NCI-H226 (cell line): ENCODE measurements around the gene IKZF4.
"Not testable (repeated sequence)": the region's sequence is repeated elsewhere in the genome, so short reads cannot be mapped to it uniquely, and the experiment has no call there.

ENCODE experiments used
- DNase-seq: peaks from one replicate; pipeline ENCODE4 v3.0.0-alpha.2; 2015

Gene IKZF4

DNA sequence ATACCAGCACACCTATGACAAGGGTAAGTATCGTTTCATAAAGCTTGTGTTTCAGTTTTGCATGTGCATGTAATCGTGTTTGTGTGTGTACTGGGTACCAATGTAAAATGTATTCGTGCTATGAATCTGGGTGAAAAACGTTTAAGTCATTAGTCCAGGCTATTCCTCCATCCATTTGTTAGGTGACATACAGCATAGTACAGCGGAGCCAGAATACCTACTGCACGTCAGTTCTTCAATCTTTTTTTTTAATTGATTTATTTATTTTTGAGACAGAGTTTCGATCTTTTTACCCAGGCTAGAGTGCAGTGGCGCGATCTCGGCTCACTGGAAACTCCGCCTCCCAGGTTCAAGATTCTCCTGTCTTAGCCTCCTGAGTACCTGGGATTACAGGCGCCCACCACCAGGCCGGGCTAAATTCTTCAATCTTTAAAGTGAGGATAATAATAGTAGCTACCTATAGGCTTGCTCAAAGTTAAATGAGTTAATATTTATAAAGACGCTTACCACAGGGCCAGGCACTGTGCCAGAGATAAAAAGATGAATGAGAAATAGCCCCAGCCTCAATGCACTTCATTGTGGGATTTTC is 20.2 kb downstream of the IKZF4 start:
- no peak for DNase-seq

DNA sequence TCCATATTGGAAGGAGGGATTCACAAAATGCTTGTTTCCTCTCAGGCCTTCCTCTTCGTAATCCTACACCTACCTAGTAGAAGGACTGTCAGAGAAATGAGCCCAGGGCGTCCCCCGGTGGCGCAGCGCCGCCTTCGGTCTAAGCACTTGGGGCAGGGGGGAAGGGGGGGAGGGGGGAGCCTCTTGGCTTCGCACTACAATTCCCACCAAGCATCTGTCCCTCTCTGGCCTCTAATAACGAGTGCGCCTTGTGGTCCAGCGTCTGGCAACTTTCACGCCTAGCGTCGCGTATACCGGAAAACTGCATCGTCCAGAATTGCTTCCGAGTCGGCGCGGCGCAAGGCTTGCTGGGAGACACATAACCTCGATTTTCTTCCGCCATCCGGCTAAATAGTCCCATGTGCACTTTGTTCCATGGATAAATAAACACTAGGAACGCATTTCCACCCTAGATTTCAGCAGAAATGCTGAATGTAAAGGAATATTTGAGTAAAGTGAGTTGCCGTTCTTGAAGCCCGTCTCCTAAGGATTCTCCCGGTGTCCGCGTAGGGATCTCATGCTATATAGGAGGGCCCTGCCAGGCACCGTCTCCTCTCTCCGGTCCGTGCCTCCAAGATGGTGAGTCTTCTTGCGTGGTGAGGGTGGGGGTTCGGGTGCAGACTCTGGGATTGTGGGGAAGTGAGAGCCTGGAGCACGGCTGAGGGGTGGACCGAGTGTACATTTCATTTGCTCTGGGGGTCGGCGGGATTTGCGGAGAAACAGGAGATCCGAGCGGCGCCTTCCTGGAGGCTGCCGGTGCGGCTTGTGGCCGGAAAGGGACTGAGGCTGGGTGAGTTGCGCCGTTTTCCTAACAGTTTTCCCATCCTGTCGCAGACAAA is 20.9 kb downstream of the IKZF4 start, which contains the start of gene RPS26:
RPS26 (plus strand) TSS at position 367 of the 878 bp plus-strand sequence; CDS start at position 616, 249 bp downstream.
- peak; percentile 100 for DNase-seq

DNA sequence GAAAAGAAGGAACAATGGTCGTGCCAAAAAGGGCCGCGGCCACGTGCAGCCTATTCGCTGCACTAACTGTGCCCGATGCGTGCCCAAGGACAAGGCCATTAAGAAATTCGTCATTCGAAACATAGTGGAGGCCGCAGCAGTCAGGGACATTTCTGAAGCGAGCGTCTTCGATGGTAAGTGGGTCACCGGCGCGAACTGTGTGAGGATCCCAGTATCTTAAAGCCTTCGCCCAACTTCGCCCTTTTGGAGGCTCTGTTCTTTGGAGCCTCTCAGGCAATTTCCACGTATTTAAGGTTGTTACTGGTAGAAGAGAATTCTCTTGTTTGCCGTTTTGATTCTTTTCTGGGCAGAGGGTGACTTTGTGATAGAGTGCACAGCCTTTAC is 21.6 kb downstream of the IKZF4 start:
- not testable (repeated sequence) for DNase-seq

DNA sequence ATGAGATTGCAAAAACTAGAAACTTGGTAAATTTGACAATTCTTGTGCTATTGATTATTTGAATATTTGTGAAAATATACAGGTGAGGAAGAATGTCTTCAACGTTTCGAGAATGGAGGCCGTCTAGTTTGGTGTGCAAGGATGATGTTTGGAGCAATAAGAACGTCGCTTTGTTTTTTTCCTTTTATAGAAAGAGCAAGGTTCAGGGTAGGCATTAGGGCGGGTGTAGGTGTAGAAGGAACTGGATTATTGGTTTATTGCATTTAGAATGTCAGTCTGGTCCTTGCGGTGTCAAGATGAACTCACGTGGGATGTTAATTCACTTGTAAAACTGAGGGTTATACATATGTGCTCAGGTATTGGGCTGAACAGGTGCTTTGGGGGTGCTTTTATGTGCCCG is 22.0 kb downstream of the IKZF4 start:
- no peak for DNase-seq

DNA sequence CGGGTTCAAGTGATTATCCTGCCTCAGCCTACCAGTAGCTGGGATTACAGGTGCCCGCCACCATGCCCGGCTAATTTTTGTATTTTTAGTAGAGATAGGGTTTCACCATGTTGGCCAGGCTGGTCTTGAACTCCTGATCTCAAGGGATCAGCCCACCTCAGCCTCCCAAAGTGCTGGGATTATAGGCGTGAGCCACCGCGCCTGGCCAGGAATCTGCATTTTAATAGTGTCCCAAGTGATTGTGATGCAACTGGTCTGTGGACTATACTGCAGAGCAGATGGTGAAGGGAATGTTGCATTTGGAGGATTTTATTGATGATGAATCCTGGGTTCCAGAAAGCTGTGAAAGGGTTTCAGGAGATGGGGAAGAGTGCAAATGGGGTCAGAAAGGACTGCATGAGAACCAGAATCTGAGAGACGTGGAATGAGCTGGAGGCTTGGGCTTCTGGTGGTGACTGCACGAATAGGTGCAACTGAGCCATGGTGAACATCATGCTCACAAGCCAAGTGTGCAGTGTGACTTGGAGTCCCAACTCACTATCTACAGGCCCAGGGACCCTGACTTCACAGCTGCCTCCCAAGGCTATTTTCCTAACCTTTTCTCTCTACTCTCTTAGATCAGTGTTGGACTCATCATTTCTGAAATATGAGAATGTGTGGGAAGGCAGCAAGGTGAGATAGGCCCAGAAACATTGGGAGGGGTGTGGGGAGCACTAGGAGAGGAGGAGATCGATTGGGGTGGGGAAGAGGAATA is 25.4 kb downstream of the IKZF4 start:
- DNase-seq, result peak; percentile 17

DNA sequence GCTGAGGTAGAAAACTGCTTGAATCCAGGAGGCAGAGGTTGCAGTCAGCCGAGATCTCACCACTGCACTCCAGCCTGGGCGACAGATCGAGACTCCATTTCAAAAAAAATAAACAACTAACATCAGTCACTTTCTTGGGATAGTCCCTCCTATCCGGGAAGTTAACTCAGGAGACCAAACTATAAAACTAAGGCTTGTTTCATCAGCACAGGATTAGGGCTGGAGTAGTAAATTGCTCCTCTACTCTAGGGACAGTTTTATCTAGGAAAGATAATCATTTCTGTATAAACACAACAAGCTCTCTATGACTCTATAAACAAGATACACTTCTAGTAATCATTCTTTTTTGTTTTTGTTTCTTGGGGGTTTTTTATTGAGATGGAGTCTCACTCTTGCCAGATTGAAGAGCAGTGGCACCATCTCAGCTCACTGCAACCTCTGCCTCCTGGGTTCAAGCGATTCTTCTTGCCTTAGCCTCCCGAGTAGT is 32.6 kb downstream of the IKZF4 start:
- DNase-seq, result no peak

DNA sequence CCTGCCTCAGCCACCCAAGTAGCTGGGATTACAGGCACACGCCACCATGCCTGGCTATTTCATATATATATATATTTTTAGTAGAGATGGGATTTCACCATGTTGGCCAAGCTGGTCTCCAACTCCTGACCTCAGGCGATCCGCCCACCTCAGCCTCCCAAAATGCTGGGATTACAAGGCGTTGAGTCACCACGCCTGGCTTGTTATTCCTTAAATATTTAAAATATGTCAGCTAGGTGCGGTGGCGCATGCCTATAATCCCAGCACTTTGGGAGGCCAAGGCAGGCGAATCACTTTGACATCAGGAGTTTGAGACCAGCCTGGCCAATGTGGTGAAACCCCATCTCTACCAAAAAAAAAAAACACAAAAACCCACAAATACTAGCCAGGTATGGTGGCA is 39.1 kb downstream of the IKZF4 start:
- peak; percentile 94 for DNase-seq

DNA sequence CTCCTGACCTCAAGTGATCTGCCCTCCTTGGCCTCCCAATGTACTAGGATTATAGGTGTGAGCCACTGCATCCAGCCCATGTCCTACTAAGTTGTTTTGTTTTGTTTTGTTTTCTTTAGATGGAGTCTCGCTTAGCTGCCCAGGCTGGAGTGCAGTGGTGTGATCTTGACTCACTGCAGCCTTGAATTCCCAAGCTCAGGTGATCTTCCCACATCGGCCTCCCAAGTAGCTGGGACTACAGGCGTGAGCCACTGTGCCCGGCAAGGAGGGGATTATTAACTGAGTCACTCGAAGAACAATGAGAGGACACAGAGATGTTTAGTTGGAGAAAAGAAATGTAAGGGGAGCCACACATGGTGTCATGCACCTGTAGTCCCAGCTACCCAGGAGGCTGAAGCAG is 41.1 kb downstream of the IKZF4 start:
- DNase-seq, result no peak

DNA sequence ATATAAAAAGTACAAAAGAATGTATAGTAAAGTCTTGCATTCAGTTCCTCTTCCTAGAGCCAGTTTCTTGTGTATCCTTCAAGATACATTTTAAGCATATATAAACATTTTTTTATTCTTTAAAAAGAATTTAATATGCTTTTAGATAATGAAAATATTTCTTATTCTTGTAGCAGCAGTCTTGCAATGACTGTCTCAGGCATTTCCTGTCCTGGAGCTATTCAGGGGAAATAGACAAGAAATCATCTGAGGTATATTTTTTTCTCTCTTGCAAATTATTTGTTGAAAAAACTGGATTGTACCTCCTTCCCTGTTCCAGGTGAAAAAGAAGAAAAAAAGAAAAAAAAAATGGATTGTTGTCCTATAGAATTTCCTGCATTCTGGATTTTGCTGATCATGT is 42.2 kb downstream of the IKZF4 start:
- DNase-seq, result peak; percentile 38

DNA sequence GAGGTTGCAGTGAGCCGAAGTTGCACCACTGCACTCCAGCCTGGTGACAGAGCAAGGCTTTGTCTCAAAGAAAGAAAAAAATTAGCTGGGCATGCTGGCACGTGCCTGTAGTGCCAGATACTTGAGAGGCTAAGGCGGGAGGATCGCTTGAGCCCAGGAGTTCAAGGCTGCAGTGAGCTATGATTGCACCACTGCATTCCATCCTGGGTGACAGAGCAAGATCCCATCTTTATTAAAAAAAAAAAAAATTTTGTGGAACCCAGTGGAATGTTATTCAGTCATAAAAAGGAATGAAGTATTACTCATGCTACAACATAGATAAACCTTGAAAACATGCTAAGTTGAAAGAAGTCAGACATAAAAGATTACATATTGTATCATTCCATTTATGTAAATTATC is 50.8 kb downstream of the IKZF4 start:
- DNase-seq, result peak; percentile 70

DNA sequence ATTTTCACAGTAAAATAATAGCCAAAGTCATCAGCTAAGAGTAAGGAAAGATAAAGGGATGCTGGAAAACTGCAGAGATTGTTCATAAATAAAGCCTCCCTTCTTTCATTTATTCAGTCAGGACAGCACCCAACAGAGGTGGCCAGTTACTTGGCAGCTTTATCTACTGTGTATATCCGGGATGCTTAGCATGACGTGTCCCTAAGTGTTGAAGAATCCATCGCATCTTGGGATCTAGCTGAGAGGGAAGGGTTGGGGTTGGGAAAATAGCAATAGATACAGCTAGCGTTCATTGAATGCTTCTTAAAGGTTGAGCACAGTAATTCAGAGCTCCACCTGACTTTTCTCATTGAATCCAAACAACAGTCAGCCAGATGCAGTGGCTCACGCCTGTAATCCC is 53.6 kb downstream of the IKZF4 start:
- no peak for DNase-seq

DNA sequence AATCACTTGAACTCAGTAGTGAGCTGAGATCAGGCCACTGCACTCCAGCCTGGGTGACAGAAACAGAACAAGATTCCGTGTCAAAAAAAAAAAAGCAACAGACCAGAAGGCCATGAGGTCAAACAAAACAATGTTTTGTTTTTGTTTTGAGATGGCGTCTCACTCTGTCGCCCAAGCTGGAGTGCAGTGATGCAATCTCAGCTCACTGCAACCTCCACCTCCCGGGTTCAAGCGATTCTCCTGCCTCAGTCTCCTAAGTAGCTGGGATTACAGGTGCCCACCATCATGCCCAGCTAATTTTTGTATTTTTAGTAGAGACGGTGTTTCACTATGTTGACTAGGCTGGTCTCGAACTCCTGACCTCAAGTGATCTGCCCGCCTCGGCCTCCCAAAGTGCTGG is 57.1 kb downstream of the IKZF4 start:
- not testable (repeated sequence) for DNase-seq

DNA sequence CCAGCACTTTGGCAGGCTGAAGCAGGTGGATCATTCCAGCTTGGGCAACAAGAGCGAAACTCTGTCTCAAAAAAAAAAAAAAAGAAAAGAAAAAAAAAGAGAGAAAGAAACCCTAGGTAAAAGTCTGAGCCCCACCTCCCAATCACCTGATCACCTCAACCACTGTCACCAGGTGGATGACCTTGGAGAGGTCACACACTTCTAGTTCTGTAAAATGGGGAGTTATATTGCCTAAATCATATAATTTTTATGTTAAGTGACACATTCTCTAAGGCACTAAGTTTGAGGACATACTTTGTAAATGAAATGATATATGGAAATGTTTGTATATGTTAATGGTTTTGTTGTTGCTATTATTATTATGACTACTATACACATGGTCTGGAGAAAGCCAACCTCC is 57.6 kb downstream of the IKZF4 start:
- no peak for DNase-seq

DNA sequence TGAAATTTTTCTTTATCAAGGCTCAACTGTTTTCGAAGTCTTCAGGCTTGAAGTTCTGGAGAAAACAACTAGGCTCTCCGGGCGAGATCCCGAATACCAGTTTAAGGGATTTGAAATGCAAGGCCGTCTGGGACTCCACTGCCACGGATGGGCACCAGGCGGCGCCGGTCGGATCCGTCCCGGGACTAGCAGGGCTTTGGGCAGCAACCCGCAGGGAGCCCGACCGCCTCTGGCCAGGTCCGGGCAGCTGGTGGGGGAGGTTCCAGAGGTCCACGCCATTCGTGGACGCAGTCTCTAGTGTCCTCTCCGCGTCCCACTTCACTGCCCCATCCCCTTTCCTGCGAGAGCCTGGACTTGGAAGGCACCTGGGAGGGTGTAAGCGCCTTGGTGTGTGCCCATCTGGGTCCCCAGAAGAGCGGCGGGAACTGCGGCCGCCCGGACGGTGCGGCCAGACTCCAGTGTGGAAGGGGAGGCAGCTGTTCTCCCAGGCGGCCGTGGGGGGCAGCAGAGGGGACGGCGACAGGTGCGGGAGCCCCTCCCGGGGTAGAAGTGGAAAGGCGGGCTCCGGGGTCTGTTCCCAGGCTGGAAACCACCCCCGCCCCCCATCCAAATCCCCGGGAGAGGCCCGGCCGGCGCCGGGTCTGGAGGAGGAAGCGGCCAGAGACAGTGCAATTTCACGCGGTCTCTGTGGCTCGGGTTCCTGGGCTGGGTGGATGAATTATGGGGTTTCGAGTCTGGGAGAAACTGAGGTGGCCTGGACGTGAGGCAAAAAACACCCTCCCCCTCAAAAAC is 58.3 kb downstream of the IKZF4 start:
- peak; percentile 89 for DNase-seq

DNA sequence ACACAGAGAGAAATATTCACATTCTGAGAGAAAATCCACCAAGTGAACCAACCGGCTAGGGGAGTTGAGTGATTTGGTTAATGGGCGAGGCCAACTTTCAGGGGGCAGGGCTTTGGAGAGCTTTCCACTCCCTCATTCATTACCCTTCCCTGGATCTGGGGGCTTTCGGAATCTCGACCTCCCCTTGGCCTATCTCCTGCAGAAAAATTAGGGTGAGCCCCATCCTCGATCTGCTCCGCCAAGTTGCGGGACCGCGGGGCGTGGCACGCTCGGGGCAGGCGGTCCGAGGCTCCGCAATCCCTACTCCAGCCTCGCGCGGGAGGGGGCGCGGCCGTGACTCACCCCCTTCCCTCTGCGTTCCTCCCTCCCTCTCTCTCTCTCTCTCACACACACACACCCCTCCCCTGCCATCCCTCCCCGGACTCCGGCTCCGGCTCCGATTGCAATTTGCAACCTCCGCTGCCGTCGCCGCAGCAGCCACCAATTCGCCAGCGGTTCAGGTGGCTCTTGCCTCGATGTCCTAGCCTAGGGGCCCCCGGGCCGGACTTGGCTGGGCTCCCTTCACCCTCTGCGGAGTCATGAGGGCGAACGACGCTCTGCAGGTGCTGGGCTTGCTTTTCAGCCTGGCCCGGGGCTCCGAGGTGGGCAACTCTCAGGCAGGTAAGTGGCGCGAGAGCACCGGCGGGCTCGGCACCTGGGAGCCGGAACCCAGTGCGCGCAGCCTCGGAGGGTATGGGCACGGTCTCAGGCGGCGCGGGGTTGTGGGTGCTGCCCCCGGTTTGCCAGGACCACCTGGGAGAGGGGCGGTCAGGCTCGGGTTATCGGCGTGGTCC is 59.1 kb downstream of the IKZF4 start, which contains the start of gene ERBB3:
ERBB3 (plus strand) TSS at position 443 of the 833 bp plus-strand sequence; CDS start at position 579, 136 bp downstream.
- DNase-seq, result peak; percentile 93

DNA sequence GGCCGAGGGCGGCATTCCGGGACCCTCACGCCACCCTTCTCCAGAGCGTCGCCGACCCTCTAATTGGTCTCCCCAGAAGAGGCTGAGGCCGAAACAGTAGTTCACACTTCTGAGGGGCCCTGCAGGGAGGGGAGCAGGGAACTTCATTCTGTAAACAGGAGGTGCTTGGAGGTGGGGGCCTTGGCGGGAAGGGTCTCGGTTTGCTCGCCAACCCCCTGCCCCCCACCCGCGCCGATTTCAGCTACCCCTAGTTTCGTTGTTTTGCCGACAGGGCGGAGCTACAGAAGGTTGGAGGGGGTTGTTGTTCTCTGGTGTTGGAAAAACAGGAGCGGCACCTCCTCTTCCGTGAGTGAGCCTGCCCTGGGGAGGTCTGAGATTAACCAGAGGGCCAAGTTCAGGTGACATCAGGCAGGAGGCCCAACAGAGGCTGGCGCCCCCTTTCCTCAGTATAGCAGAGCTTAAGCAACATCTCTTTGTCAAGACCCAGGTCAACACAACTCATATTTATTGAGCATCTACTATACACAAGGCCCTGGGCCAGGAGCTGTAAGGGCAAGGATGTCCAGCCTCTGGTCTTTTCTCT is 59.8 kb downstream of the IKZF4 start:
- peak; percentile 50 for DNase-seq

DNA sequence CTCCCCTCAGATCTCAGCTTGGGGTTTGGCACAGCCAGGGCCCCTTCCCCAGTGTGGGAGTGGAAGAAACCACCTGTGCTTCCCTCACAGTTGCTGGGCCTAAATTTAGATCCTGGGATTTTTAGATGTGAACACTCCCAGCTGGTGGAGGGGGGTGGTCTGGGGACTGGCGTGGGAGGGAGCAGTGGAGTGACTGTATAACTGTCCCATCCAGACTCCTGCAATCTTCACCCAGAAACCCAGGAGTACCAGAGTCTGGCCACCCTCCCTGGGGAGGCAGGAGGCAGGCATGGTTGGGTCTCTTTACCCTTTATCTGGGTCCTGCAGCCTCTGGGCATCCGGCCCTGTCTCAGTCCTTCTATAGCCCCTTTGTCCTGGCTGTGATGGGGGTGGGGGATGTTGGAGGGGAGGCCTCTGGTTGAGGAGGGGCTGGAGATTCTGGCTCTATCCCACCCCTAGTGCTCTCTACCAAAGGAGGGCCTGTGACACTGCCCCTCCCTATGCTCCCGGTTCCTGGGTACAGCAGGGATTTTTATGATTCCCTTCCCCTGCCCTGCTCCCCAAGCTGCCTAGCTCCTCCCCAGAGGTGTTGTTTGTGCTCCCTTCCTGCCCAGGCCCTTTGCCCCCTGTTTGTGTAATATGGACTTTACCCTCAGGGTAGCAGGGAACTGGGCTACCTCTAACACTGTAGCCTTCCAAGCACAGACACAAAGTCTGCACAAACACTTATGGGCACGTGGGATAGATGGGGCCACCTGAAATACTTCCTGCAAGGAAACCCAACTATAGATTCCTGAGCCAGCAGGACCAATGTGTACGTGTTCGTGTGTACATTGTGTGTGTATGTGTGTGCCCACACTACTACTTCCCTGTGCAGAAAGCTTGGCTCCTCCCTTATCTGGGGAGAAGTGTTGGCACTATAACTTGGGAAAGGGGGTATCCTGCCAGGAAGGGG is 60.8 kb downstream of the IKZF4 start:
- no peak for DNase-seq

DNA sequence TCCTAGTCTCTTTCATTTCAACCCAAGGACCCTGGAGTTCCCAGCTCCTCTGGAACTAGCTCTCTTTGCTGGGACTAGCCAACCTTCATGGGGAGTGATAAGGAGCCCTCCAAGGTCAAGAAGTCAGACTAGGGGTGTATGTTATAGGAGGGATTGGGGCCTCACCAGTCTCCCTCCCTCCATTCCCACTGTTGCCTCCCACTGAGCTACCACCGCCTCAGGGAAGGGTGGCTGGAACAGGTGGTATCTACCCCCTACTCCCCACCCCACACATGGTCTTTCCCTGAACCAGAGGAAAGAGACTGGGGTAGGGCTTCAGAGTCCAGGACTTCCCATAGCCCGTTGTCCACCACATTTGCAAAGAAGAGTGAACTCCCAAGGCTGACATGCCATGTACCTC is 61.5 kb downstream of the IKZF4 start:
- no peak for DNase-seq

DNA sequence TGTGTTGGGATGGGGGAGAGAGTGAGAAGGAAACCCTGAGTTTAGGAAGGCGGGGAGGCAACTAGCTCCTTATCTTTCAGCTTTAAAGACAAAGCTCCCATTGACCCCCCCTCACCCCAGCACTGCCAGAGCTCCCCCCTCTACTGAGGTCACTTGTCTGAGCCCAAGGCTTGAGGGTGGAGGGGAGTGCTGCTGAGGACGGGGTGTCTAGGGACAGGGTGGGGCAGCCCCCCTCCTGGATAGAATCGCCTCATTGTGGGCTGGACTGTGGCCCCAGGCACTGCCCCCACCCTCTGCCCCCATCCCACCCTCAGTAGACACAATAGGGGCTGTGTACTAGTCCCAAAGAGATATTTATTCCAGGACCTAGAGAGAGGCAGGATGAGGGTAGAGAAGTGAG is 62.1 kb downstream of the IKZF4 start:
- no peak for DNase-seq

DNA sequence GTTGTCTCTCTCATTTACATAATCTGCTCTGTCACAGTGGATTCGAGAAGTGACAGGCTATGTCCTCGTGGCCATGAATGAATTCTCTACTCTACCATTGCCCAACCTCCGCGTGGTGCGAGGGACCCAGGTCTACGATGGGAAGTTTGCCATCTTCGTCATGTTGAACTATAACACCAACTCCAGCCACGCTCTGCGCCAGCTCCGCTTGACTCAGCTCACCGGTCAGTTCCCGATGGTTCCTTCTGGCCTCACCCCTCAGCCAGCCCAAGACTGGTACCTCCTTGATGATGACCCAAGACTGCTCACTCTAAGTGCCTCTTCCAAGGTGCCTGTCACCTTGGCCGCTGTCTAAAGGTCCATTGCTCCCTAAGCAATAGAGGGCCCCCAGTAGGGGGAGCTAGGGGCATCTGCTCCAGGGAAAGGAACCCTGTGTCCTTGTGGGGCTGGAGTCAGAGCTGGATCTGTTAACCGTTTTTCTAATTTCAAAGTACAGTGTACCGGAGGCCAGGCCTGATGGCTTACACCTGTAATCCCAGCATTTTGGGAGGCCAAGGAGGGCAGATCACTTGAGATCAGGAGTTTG is 64.2 kb downstream of the IKZF4 start:
- no peak for DNase-seq
